H1 (cell line): ENCODE results near the gene TBCD. TPM values are rescaled to one million over a fixed set of nuclear protein-coding genes. Genes with fewer than 3 reads are reported as not detected.

Experiments used
- SAP30 ChIP-seq: fragments of 300-600 bp; sonication (generic); IDR thresholded peaks from 2 replicates; pipeline ENCODE4 v1.7.1; 2012; ENCODE audit warnings: low read length, moderate library complexity, mild to moderate bottlenecking, inconsistent platforms; ENCODE audit not compliant: insufficient read depth, insufficient replicate concordance
- SP4 ChIP-seq: IDR thresholded peaks from 2 replicates; pipeline ENCODE4 v1.6.1; 2012; ENCODE audit warnings: low read length, inconsistent platforms
- polyA plus RNA-seq, 7 experiments: library from polyadenylated mRNA; depleted of rRNA in 3 of 7; stranded (reverse) in 5 of 7; unstranded in 2 of 7; fragments of >200 nt in 5 of 7; fragments of 200-250 nt in 2 of 7; gene quantifications; 1 replicate in 5 of 7; 2 replicates in 1 of 7; 4 replicates in 1 of 7; pipeline versions ENCODE4 v1.2.1 to v1.2.3, GENCODE V29; 2011 to 2013; ENCODE audit warnings: missing spikeins in 2 of 7, mixed read lengths in 2 of 7
- total RNA-seq: library from RNA; stranded (reverse); fragmentation: NEBNext Ultra II Directional; extraction: Animal tissue kit (Norgen Biotek cat#: 25700); gene quantifications from 2 replicates; pipeline ENCODE4 v1.2.1, GENCODE V29; 2021

TBCD gene
- total and polyA plus RNA-seq, 2 of the 8 experiments (the other 6 are each of a cell fraction or from before 2014, with no cell fraction given) = 118 to 162 TPM

DNA sequence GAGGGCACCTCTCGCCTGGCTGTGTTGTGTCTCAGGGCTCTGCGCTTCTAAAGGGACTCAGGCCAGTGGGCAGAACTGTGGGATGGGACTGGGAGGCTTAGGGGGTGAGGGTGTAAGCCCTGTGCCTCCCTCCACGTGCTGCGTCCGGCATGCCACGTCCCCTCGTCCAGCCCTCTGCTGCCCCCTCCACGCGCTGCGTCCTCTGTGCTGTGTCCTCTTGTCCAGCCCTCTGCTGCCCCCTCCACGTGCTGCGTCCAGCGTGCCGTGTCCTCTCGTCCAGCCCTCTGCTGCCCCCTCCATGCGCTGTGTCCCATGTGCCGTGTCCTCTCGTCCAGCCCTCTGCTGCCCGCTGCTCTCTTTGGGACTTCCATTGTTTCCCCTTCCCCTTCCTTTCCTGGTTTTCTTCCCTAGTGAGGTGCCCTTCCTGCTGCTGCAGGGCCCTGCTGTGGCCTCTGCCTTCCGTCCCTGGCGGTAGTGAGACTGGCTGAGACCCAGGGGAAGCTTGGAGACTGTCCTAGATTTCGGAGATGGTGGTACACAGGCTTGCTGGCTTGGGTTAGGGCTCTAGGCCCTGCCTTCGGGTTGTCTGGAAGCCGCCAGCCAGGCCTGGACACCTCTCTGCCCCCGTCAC is 94.3 kb downstream of the TBCD start (continued):
- TF ChIP-seq SP4 (no peak), SAP30 (no peak)
